Stimulated activated CD4-positive, alpha-beta T cell treated with anti-CD3 and anti-CD28 coated beads, Interleukin-1b, Interleukin-23, amount 100 ng/mL, for 48 hours (primary cell): ENCODE data around the gene PSPH.
"Not testable (repeated sequence)": the region's sequence is repeated elsewhere in the genome, so short reads cannot be mapped to it uniquely, and the experiment has no call there.

Experiments
- DNase-seq: peaks from one replicate; pipeline ENCODE4 v3.0.0-alpha.2; 2020

The PSPH gene

GRCh38 chr7:56062382-56062781 lies 11.1 kb upstream of the PSPH start:
- no peak for DNase-seq

DNA sequence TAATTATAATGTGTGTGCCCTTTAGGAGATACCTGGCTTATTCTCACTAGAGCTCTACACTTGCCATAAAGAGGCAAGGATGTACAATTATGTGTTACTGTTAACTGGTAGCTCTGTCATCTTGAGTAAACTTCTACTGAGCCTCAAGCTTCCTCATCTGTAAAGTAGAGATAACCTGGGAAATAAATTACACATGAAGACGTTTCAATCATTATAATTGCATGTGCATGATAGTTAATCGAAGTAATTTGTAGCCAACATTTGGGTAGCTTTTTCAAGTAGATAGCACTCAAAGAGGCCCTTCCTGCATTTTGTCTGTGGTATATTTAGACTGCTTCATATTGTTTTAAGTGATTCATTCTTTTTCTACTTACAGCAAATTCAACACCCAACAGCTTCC lies 2.7 kb upstream of the PSPH start:
- DNase-seq: no peak

DNA sequence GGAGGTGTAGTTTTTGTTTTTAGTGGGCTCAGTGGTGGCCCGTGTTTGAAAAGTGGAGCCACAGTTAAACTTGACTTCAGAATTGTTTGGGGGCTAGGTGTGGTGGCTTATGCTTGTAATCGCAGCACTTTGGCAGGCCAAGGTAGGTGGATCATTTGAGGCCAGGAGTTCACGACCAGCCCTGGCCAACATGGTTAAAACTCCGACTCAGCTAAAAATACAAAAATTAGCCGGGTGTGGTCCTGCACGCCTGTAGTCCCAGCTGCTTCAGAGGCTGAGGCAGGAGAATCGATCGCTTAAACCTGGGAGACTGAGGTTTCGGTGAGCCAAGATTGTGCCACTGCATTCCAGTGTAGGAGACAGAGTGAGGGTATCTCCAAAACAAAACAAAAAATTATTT lies 2.1 kb upstream of the PSPH start:
- DNase-seq: no peak

GRCh38 chr7:56051053-56051338 lies 248 bp downstream of the PSPH start:
- no peak for DNase-seq

DNA sequence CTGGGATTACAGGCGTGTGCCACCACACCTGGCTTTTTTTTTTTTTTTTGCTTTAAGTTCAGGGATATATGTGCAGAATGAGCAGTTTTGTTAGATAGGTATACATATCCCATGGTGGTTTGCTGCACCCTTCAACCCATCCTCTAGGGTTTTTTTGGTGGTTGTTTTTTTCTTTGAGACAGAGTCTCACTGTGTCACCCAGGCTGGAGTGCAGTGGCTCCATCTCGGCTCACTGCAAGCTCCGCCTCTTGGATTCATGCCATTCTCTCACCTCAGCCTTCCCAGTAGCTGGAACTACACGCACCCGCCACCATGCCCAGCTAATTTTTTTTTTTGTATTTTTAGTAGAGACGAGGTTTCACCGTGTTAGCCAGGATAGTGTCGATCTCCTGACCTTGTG lies 2.5 kb downstream of the PSPH start:
- not testable (repeated sequence) for DNase-seq

GRCh38 chr7:56048245-56048644 lies 3.0 kb downstream of the PSPH start:
- no peak for DNase-seq

GRCh38 chr7:56047446-56048116 lies 3.7 kb downstream of the PSPH start:
- DNase-seq: not testable (repeated sequence)

DNA sequence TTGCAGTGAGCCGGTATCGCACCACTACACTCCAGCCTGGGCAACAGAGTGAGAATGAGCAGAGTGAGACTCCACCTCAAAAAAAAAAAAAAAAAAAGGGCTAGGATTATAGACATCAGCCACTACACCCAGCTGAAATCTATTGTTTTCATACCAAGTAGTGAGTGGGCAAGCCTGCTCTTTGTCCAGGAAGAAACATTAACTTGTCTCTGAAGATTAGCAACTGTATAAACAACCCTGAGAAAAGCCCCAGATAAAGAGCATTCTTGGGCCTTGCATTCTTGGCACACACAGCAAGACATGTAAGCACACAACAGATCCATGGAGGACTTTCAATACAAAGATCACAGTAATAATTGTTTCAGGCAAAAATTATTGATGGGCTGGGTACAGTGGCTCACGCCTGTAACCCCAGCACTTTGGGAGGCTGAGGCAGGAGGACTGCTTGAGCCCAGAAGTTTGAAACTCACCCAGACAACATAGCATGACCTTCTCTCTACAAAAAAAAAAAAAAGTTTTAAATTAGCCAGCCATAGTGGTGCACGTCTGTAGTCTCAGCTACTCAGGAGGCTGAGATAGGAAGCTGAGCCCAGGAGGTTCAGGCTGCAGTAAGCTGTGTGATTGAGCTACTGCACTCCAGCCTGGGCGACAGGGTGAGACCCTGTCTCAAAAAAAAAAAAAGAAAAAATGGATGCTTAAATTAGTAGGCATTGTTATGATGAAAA lies 4.4 kb downstream of the PSPH start:
- DNase-seq: no peak

DNA sequence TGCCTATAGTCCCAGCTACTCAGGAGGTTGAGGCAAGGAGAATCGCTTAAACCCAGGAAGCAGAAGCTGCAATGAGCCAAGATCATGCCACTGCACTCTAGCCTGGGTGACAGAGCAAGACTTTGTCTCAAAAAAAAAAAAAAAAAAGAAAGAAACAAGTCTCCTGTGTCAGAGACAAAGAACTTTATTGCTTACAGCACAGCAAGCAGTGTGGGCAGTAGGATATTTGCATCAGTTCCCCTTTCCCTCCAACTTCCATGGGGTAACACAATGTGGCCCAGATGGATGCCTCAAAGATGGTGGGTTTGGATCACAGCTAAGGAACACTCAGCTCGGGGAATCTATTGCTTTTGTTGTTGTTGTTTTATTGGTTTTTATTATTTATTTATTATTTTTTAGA lies 5.5 kb downstream of the PSPH start:
- DNase-seq: not testable (repeated sequence)

DNA sequence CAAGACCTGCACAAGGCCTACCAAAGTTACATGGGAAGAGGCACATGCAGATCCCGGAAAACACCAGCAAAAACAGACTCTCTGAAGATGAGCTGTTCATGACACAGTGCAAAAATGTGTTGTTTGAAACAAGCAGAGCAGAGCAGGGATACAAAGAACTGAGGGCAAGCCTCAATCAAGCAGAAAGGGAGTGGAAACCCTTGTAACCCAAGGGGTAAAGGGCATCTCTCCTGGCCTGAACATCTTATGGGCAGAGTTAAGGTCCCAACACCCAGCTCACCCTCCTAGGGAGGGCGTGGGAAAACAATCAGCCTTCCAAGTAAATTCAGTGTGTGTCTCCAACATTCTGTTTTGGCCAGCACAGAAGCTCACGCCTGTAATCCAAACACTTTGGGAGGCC lies 10.5 kb downstream of the PSPH start:
- no peak for DNase-seq

GRCh38 chr7:56033671-56034432 lies 17.4 kb downstream of the PSPH start:
- DNase-seq: peak; percentile 62

DNA sequence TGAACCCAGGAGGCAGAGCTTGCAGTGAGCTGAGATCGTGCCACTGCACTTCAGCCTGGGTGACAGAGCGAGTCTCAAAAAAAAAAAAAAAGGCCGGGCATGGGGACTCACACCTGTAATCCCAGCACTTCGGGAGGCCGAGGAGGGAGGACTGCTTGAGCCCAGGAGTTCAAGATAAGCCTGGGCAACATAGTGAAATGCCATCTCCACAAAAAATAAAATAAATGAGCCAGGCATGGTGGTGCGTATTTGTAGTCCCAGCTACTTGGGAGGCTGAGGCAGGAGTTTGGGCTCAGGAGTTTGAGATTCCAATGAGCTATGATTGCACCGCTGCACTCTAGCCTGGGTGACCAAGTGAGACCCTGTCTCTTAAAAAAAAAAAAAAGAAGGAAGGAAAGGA lies 18.7 kb downstream of the PSPH start:
- DNase-seq: not testable (repeated sequence)

DNA sequence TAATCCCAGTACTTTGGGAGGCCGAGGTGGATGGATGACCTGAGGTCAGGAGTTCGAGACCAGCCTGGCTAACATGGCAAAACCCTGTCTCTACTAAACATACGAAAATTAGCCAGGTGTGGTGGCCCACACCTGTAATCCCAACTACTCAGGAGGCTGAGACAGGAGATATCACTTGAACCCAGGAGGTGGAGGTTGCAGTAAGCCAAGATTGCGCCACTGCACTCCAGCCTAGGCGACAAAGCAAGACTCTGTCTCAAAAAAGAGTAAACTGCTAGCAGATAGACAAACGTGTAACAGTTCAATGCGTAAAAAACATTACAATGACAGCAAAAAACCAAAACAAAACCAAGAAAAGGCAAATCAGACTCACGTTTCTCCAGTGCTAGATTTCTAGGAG lies 19.7 kb downstream of the PSPH start:
- not testable (repeated sequence) for DNase-seq

DNA sequence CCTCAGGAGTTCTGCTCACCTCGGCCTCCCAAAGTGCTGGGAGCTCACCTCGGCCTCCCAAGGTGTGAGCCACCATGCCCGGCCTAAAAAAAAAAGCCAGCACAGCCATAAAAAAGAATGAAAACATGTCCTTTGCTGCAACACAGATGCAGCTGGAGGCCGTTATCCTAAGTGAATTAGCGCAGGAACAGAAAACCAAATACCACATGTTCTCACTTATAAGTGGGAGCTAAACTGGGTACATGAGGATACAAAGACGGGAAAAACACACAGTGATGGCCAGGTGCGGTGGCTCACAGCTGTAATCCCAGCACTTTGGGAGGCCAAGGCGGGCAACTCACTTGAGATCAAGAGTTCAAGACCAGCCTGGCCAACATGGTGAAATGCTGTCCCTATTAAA lies 20.9 kb downstream of the PSPH start:
- no peak for DNase-seq

DNA sequence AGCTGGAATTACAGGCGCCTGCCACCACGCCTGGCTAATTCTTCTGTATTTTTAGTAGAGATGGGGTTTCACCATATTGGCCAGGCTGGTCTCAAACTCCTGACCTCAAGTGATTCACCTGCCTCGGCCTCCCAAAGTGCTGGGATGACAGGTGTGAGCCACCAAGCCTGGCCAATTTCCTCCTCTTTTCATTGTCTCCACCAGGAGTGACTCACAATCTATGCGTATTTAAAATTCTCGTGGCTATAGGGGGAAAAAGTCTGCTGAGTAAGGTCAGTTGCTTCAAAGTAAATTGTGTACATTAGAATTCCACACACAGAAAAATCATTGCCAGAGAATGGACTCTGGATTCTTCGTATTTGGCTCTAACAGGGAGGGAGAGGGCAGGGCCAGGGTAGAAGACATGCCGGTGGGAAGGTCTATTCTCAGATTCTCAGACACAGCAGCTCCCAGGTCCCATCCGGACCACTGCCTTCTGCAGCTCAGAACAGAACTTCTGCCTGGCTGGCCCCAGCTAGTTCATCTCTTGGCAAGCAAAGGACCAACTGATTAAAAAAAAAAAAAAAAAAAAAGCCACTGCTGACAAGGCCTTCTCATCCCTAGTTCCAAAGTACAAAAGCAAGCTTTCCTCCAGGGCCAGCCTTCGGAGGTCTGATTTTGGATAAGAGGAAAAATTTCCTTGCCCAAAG lies 22.2 kb downstream of the PSPH start:
- no peak for DNase-seq

GRCh38 chr7:56026538-56026937 lies 24.7 kb downstream of the PSPH start:
- no peak for DNase-seq

- DNase-seq: no peak
Observed at GRCh38 chr7:56023500-56023899, 27.7 kb downstream of the PSPH start.

GRCh38 chr7:56019501-56019900 lies 31.7 kb downstream of the PSPH start:
- DNase-seq: no peak

GRCh38 chr7:56017015-56017414 lies 34.2 kb downstream of the PSPH start:
- DNase-seq: not testable (repeated sequence)

DNA sequence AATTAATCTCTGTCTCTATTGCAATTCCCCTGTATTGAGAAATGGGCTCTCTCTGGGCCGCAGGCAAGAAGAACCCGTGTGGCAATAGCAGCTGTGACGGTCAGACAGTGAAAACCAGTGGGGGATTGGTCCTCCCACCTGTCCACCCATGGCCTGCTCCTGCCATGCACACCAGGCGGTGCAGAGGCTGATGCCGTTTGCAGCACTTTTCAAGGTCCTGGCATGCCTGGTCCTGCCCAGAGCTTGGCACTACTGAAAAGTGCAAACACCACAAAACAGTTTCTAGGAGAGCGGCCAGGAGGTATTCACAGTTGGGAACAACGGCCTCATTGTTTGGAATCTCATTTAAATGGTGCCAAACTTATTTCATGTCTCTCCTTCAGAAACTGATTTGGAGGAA lies 41.5 kb downstream of the PSPH start:
- no peak for DNase-seq

DNA sequence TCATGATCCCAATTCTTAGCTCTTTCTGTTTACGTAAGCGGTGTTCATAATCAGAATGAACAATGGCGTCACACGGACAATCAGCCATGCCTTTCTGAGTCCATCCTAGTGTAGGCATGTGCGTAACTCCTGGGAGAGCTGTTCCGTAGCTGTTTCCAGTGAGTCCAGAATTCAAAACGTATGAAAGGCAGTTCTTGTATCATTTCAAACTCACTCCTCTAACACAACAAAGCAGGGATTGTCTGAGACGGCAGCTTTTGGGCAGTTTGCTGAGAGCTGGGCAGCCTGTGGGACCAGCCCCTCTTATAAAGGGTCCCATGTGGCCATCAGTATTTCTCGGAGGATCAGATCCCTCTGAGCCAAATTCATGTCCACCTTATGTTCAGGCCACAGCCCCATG lies 43.4 kb downstream of the PSPH start:
- DNase-seq: no peak

- DNase-seq: peak; percentile 4
Observed at GRCh38 chr7:56007167-56007652, 44.0 kb downstream of the PSPH start.

DNA sequence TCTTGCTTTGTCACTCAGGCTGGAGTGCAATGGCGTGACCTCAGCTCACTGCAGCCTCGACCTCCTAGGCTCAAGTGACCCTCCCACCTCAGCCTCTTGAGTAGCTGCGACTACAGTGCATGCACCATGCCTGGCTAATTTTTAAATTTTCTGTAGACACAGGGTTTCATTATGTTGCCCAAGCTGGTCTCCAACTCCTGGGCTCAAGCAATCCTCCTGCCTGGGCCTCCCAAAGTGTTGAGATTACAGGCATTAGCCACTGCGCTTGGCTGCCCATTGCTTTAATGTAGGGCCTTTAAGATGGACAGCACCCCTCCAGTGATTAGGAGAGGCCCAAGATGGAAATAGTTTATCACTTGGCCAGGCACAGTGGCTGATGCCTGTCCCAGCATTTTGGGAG lies 47.5 kb downstream of the PSPH start:
- no peak for DNase-seq
